Endothelial cell of umbilical vein (primary cell): ENCODE data around the gene SLFN13.

Source experiments
- CTCF ChIP-seq, 2 donors: IDR thresholded peaks; 1 replicate in 1 of 2; 2 replicates in 1 of 2; pipeline ENCODE4 v1.5.1; 2011; ENCODE audit warnings: low read length in 2 of 2, mild to moderate bottlenecking in 2 of 2, moderate library complexity in 2 of 2, control low read depth in 1 of 2, inconsistent platforms in 1 of 2, low read depth in 1 of 2; ENCODE audit not compliant: insufficient read depth in 1 of 2; ENCODE audit errors: extremely low read depth in 1 of 2
- EZH2 ChIP-seq: IDR thresholded peaks from 2 replicates; pipeline ENCODE4 v1.6.1; 2012; ENCODE audit warnings: borderline replicate concordance, low read depth, mild to moderate bottlenecking, moderate library complexity, low read length, inconsistent platforms; ENCODE audit not compliant: severe bottlenecking
- JUN ChIP-seq: IDR thresholded peaks from 2 replicates; pipeline ENCODE4 v1.6.1; 2011; ENCODE audit warnings: borderline replicate concordance, low read depth; ENCODE audit not compliant: insufficient read length, insufficient read depth
- MYC ChIP-seq: IDR thresholded peaks from one replicate; pipeline ENCODE4 v1.6.1; 2011; ENCODE audit warnings: mild to moderate bottlenecking, low read depth, low read length
- POLR2A ChIP-seq: IDR thresholded peaks from 2 replicates; pipeline ENCODE4 v1.6.1; 2012; ENCODE audit warnings: low read depth, mild to moderate bottlenecking, control low read depth, low read length
- POLR2AphosphoS5 ChIP-seq: IDR thresholded peaks from 2 replicates; pipeline ENCODE4 v1.6.1; 2012; ENCODE audit warnings: low read depth, mild to moderate bottlenecking, control low read depth, low read length, moderate library complexity; ENCODE audit not compliant: insufficient read depth

GRCh38 chr17:35449371-35449931 is 885 bp upstream of the SLFN13 start:
- no peak for TF ChIP-seq CTCF (IDR thresholded peaks at IDR 0.05; ENCODE audit: extremely low read depth in 1 of 2, insufficient read depth in 1 of 2, low read depth in 1 of 2, low read length in 2 of 2)
- TF ChIP-seq POLR2AphosphoS5: no peak
- TF ChIP-seq POLR2A: no peak
- TF ChIP-seq EZH2: peak; percentile 71
- no peak for TF ChIP-seq MYC
- no peak for TF ChIP-seq JUN
